HG03575 (cell line): ENCODE measurements around the gene RTN4.
A peak's percentile ranks its signal among the peaks of the same experiment; 100 is the strongest.

Experiments
- ATAC-seq: cut with Tn5 transposase; IDR thresholded peaks from one replicate; pipeline ENCODE4 v1.9.1; 2021; ENCODE audit not compliant: unreplicated experiment, insufficient number of reproducible peaks, low FRiP score; ENCODE audit errors: extremely low read depth

Gene RTN4

DNA sequence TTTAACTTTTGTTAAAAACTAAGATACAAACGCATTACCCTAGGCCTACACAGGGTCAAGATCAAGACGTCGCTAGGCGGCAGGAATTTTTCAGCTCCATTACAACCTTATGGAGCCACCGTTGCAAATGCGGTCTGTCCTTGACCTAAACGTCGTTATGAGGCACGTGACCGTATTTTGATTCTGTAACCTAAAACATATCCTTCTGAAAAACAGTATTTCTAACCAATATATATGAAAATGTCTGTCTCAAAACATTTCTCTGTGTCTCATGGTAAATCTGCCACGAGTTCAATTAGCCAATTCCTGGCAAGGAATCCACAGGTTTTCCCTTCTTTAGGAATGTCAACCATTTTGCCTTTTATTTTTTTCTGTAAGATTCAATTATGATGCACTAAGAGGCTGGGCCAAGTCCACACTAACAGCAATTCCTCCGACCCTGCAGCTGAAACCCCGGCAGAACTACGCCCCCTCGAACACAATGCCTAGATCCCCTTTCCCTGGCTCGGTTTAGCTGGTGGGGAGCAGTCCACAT lies 1.7 kb downstream of the RTN4 start:
- no peak for ATAC-seq

DNA sequence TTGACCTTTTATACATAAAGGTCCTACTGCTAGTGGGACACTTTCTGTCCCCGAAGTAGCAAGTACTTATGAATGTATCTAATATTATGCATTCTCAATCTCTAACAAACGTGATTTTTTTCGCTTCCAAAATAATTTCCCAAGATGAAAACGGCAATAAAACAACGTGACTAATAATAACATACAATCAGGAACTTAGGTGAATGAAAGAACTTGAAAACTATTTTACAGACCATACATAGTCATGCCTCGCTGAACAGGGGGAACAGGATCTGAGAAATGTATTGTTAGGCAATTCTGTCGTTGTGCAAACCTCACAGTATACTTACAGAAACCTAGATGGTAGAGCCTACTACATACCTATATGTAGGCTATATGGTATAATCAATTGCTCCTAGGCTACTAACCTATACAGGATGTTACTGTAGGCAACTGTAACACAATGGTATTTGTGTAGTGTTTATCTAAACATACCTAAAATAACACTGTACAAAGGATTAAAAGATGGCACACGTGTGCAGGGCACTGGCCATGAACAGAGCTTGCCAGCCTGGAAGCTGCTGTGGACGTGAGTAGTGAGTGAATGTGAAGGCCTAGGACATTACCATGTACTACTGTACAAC lies 2.5 kb downstream of the RTN4 start:
- no peak for ATAC-seq

DNA sequence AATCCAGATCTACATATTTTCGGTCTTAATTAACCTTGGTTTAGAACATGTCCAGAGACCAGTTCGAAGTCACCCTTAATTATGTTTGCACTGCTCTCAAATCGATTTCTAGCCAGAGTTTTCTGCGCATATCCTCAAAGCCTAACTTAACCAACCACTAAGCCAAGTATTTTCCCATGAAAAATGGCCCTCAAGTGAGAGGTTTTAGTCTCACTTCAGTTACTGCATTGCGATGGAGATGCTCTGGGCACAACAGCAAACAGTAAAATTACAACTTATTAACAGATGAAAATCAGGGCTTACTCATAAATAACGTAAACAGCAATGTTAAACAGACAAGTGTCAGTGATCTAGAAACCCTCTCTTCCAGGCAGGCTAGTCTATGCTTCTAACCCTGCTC lies 4.5 kb downstream of the RTN4 start:
- no peak for ATAC-seq

DNA sequence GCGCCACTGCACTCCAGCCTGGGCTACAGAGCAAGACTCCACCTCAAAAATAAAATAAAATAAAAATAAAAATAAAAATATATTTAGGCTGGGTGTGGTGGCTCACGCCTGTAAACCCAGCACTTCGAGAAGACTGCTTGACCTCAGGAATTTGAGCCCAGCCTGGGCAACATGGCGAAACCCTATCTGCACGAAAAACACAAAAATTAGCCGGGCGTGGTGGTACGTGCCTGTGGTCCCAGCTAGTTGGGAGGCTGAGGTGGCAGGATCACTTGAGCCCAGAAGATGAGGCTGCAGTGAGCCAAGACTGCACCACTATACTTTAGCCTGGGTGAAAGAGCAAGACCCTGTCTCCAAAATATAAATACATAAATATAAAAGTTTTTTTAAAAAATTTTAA lies 6.4 kb downstream of the RTN4 start:
- no peak for ATAC-seq

DNA sequence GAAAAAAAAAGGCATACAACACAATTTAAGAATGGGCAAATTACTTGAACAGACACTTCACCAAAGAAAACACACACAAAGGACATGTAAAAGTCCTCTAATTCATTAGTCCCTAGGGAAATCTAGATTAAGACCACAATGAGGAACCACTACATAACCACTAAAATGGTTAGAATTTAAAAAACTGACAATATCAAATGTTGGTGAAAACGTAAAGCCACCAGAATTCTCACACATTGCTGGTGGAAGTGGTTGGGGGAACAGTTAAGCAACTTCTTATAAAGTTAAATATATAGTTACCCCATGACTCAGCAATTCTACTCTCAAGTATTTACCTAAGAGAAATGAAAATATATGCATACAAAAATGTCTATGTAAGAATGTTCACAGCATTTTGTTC lies 11.8 kb downstream of the RTN4 start:
- ATAC-seq: no peak

DNA sequence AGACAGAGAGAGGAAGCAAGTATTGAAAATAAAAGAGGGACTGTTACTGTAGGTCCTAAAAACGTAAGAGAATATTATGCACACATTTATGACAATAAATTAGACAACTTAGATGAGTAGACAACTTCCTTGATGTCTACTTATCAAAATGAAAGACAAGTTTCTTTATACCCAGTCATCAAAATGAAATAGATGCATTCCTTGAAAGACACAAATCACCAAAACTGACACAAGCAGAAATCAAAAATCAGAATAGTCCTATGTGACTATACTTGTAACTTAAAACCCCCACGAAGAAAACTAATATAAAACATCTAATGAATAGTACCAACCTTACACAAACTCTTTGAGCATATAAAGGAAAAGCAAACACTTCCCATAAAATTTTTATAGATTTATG lies 14.5 kb downstream of the RTN4 start:
- ATAC-seq: no peak

DNA sequence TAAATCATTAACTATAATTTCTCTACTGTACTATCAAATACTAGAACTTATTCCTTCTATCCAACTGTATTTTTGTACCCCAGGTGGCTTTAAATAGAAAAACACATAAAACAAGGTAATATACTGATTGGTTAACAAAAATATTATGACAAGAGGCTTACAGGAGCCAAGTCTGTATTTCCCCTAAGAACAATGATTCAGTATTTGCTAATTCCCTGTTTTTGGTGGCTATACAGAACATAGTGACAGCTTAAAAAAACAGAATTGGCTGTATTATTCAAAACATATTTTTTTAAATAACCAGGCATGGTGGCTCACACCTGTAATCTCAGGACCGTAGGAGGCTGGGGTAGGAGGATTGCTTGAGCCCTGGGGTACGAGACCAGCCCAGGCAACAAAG lies 16.3 kb downstream of the RTN4 start:
- ATAC-seq: no peak

DNA sequence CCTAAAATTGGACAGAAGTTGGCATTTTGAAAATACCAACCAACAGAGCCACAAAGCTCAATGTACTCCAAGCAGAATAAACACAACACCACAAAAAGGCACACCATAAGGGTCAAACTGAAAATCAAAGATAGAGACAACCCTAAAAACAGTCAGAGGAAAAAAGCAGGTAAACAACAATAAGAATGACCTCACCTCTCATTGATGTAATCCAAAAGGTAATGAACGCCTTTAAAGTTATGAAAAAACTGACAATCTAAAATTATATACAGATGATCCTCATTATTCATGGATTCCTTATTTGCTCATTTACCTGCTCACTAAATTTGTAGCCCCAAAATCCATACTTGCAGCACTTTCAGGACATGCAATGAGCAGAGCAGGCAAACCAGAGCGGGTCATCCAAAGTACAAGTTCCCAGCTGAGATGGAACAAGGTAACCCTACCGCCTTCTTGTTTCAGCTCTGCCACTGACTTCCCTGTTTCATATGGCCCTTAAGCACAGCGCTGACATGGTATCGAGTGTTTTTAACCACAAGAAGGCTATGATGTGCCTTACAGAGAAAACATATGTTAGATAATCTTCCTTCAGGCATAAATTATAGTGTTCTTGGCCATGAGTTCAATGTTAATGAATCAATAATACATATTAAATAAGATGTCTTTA lies 17.0 kb downstream of the RTN4 start:
- peak; percentile 77 for ATAC-seq

DNA sequence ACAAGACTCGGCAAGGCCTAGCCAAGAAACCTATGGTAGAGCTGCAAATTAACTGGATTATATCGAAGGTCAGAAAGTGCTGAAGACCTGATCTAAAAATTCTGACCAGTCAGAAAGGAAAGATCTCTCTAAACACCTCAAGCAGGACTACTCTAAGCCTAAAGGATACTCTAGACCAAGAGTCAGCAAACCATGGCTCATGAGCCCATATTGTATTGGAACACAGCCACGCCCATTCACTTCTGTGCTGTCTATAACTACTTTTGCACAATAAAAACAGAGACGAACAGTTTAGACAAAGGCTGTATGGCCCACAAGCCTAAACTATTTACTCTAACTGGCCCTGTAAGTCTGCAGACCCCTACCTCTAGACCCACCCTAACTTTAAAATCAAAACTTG lies 18.7 kb downstream of the RTN4 start:
- ATAC-seq: no peak

DNA sequence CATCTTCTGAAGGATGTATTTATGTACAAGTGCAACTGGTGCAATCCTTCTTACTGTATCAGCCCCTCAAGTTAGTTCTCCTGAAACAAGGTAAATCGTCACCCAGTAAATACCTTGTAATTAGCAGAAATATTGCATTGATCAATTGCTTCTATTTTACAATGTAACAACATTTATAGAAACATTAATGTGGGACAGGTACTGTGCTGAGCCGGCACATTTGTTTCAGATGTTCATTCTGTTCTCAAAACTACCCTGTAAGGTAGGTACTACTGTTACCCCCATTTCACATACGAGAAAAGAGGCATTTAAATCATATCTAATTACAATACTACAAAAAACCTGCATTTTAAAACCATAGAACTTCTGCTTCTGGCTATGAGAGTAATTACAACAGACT lies 19.5 kb downstream of the RTN4 start:
- no peak for ATAC-seq

DNA sequence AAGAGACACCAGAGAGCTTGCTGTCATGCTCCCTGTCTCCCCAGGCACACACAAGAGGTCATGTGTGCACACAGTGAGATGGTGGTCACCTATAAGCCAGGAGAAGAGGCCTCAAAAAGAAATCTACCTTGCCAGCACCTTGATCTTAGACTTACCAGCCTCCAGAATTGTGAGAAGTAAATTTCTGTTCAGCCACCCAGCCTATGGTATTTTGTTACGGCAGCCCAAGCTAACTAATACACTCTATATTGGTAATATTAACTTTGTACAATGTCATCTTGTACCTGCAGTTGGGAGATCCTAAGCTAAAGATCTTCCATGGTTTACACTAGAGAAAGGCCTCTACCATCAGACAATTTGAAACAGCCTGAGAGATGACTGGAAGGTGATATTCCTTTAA lies 21.2 kb downstream of the RTN4 start:
- no peak for ATAC-seq

DNA sequence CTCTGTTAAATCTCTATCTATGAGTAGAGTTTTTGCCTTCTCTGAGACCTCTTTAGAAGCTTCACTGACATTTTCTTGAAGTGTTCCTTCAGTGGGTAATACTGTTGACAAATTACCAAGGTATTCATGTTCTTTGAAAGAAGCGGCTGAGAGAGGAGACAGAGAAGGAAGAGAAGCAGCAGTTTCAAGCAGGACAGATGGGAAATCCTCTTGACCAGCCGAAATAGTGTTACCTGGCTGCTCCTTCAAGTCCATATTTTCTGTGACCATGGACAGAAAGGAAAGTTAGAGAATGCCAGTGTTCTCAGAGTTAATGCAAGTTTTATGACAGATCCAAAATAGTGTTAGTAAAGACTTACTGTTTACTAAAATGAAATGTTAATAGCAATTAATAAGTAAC lies 23.0 kb downstream of the RTN4 start:
- ATAC-seq: no peak

DNA sequence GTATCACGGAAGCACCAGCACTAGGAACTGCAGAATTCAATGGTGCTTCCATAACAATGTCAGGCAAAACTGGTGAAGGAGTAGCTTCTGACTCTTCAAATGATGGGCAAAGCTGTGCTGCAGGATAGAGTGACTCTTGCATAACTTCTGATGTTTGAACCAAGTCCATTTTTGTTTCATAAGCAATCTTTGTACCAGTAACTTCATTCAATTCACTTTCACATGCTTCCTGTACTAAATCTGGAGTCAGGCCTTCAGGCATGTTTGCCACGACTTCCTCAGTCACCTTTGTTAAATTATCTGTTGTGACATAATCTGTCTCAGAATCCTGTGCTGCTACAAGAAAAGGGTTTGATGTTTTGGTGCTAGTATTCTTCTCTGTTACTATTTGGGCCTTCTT lies 24.0 kb downstream of the RTN4 start:
- ATAC-seq: no peak

DNA sequence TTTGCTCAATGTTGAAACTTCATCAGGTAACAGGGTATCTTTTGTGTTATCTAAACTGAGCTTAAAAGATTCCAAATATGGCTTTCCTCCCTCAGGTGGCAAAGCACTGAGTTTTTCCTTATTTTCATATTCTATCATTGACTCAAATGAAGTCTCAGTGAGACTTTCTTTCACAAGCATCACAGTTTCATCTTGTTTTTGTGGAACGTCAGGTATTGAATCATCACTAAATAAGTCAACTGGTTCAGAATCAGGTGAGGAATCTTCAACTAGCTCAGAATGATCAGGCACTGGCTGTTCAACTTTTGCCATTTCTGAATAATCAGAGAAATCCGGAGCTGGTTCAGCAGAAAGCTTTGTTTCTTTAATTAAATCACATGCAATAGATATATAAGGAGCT lies 24.6 kb downstream of the RTN4 start:
- no peak for ATAC-seq

DNA sequence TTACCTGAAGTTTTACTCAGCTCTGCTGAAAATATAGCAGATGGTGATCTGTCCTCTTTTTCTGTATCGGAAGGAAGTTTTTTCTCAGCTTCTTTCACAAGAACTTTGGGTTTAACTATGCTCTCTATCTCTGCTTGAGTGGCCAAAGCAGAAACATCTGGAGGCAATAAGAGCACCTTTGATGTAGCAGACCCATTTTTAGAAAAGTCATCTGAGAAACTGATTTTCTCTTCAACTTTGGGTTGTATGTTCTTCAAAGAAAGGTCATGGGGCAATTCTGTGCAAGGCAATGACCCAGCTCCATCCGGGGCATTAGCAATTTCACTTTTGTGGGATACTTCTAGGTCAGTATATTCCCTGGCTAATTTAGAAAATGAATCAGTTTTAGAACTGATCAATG lies 25.2 kb downstream of the RTN4 start:
- no peak for ATAC-seq

DNA sequence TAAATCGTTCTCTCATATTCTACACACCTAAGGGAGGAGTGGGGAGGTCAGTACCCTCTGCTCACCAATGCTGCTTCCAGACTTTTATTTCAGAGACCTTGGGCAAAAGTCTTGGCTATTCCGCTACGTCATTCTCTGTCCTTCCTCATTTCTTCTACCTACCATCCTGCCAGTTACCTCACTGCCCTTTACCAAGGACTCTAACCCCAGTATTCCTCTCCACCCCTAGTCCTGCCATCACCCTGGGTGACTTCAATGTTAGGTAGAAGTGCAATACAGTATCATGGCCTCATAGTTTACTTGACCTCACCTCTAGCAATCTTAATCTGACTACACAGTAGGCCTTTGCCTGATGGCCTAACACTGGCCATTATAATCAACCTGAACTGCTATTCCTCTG lies 27.8 kb downstream of the RTN4 start:
- no peak for ATAC-seq

DNA sequence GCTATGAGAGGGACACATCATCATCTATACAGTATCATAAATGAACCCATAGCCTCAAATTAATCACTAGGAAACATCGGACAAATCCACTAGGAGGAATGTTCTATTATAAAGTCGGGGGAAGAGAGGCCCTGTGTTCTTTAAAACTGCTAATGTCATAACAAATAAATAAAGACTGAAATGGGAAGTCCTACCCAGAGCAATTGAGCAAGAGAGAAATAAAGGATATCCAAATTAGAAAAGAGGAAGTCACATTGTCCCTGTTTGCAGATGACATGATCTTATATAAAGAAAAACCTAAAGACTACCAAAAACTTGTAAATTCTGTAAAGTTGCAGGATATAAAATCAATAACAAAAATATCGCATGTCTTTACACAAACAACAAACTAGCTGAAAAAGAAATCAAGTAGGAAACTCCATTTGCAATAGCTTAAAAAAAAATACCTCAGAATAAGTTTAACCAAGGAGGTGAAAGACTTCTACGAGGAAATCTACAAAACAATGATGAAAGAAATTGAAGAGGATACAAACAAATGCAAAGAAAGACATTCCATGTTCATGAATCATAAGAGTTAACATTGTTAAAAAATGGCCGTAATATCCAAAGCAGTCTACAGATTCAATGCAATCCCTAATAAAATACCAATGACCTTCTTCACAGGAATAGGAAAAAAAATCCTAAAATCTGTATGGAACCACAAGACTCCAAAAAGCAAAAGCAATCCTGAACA lies 30.6 kb downstream of the RTN4 start:
- no peak for ATAC-seq

DNA sequence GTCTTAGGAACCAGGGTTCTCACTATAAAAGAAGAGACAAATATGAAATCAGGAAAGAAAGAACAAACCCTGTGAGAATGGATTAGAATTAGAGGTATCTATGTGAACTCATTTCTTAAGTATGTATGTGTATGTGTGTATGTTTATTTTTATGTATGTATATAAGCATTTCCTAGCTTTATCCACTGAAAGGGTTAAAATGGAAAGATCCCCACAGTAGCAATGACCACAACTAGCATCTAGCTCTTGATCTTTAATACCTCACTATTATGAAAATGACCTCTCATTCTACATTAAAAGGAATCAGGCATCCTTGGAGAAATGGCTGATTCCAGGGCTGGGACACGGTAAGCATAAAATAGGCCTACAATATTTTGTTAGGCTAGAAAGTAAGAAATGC lies 31.6 kb downstream of the RTN4 start:
- ATAC-seq: no peak

DNA sequence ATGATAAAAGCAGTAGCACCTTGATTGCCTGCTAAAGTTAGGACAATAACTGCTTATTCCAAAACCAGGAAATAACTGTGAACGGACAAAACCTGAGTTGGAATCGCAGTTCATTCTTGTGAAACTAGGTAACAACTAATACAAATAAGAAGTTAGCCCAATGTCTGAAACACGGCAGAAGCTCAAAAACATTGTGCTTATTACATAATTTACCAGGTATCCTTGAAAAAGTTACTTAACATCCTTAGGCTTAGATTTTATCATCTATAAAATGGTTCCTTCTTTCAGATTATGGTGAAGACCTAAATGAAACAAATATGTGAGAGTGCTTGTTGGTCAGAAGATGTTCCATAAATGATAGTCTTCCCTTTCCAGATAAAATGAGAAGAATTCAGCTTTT lies 32.4 kb downstream of the RTN4 start:
- no peak for ATAC-seq

DNA sequence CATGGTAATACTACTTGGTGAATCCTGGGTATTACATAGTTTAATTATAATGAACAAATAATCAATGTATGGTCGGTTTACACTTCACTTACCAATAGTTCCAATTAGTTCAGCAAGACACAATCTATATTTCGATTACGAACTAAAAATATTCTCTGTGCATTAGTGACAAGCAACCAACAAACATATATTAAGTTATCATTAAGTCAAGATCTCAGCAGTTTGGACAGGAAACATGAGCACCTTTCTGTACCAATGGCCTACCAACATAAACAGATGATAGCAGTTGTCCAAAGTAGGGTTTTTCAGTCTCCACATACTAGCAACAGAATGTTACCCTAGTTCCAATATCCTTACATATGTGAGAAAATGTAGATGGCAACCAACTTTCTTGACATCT lies 32.8 kb downstream of the RTN4 start:
- no peak for ATAC-seq
